GM10266 (cell line): ENCODE measurements around the gene ATP2A2.

Source experiments
- DNase-seq: peaks from one replicate; pipeline ENCODE4 v3.0.0; 2012; ENCODE audit errors: extremely low spot score
- CTCF ChIP-seq: IDR thresholded peaks from 2 replicates; pipeline ENCODE4 v1.5.1; 2012; ENCODE audit warnings: mild to moderate bottlenecking, low read depth; ENCODE audit not compliant: control insufficient read depth, insufficient read depth; ENCODE audit errors: missing control alignments

ATP2A2 gene

GRCh38 chr12:110379631-110380030, 98.6 kb downstream of the ATP2A2 start:
- no peak for TF ChIP-seq CTCF
- no peak for DNase-seq

DNA sequence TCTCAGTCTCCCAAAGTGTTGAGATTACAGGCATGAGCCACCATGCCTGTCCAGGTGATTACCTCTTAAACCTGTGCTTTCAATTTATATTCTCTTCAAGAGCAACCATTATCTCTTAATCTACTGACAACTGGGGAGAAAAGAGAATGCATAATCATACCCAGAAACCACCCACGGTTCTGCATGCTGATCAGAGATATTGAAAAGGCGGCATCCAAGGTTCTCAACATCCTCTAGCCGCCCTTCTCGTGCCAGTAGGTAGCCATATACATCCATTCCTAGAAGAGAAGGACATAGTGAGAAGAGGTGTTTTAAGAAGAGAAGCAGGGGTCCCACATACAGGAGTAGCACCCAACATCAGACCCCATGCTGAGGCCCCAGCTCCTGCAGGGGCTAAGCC, 101.6 kb downstream of the ATP2A2 start:
- DNase-seq, result no peak
- TF ChIP-seq CTCF, result no peak
